Mononuclear cell (primary cell): ENCODE results near the gene DOCK2. TPM values are rescaled to one million over a fixed set of nuclear protein-coding genes. Genes with fewer than 3 reads are reported as not detected.
"Not testable (repeated sequence)": the region's sequence is repeated elsewhere in the genome, so short reads cannot be mapped to it uniquely, and the experiment has no call there.

Experiments
- H3K27me3 ChIP-seq: 2 replicates; pipeline ENCODE4 v1.6.0; 2011; ENCODE audit warnings: low read length, control low read depth; ENCODE audit not compliant: insufficient read depth
- H3K4me1 ChIP-seq: 2 replicates; pipeline ENCODE4 v1.5.1; 2011; ENCODE audit warnings: mild to moderate bottlenecking, low read length, control low read depth; ENCODE audit not compliant: insufficient read depth
- H3K4me3 ChIP-seq: 2 replicates; pipeline ENCODE4 v1.5.1; 2011; ENCODE audit warnings: mild to moderate bottlenecking, low read length, moderate library complexity
- H3K9me3 ChIP-seq: 2 replicates; pipeline ENCODE4 v1.5.1; 2011; ENCODE audit warnings: low read depth, mild to moderate bottlenecking, control low read depth, low read length
- total RNA-seq: library from RNA; depleted of rRNA; stranded (reverse); fragments of >200 nt; gene quantifications from one replicate; pipeline ENCODE4 v1.2.3, GENCODE V29; 2012

The DOCK2 gene
- total RNA-seq, 1 donor, result 244 TPM

GRCh38 chr5:169762338-169763095, 125.4 kb downstream of the DOCK2 start:
- H3K4me3 ChIP-seq, result no peak overlapping the region

GRCh38 chr5:169763376-169764017, 126.4 kb downstream of the DOCK2 start:
- no peaks in the 10 kb centered on the region for H3K27me3 ChIP-seq
- H3K4me1 ChIP-seq, result no peaks in the 10 kb centered on the region
- H3K4me3 ChIP-seq, result no peak overlapping the region
- H3K9me3 ChIP-seq, result no peaks in the 10 kb centered on the region

More at GRCh38 chr5:169762338-169763095, 125.4 kb downstream of the DOCK2 start:
- no peaks in the 10 kb centered on the region for H3K9me3 ChIP-seq
- H3K27me3 ChIP-seq, result no peaks in the 10 kb centered on the region
- H3K4me1 ChIP-seq, result no peaks in the 10 kb centered on the region

GRCh38 chr5:169764018-169764378, 126.9 kb downstream of the DOCK2 start:
- Histone ChIP-seq H3K4me3 (no peak overlapping the region), H3K4me1 (no peaks in the 10 kb centered on the region), H3K9me3 (no peaks in the 10 kb centered on the region), H3K27me3 (no peaks in the 10 kb centered on the region)

- H3K9me3 ChIP-seq, result no peaks in the 10 kb centered on the region
- H3K27me3 ChIP-seq, result no peaks in the 10 kb centered on the region
- H3K4me1 ChIP-seq, result no peaks in the 10 kb centered on the region
- H3K4me3 ChIP-seq, result no peak overlapping the region
Observed at GRCh38 chr5:169765176-169765996, 128.3 kb downstream of the DOCK2 start.

- not testable (repeated sequence) for H3K4me3 ChIP-seq, H3K27me3 ChIP-seq, H3K4me1 ChIP-seq, H3K9me3 ChIP-seq
Observed at GRCh38 chr5:169766943-169767342, 129.9 kb downstream of the DOCK2 start.

- no peak overlapping the region for H3K4me3 ChIP-seq
Observed at GRCh38 chr5:169767938-169768337, 130.9 kb downstream of the DOCK2 start.

GRCh38 chr5:169768416-169768815, 131.3 kb downstream of the DOCK2 start:
- Histone ChIP-seq H3K27me3 (no peaks in the 10 kb centered on the region), H3K4me3 (no peak overlapping the region), H3K4me1 (no peaks in the 10 kb centered on the region), H3K9me3 (no peaks in the 10 kb centered on the region)

More at GRCh38 chr5:169767938-169768337, 130.9 kb downstream of the DOCK2 start:
- no peaks in the 10 kb centered on the region for H3K9me3 ChIP-seq
- no peaks in the 10 kb centered on the region for H3K27me3 ChIP-seq
- no peaks in the 10 kb centered on the region for H3K4me1 ChIP-seq

- Histone ChIP-seq H3K9me3 (no peaks in the 10 kb centered on the region), H3K27me3 (no peaks in the 10 kb centered on the region), H3K4me3 (no peak overlapping the region), H3K4me1 (no peaks in the 10 kb centered on the region)
Observed at GRCh38 chr5:169770109-169770508, 133.0 kb downstream of the DOCK2 start.

- no peaks in the 10 kb centered on the region for H3K4me1 ChIP-seq
- no peaks in the 10 kb centered on the region for H3K9me3 ChIP-seq
- no peaks in the 10 kb centered on the region for H3K27me3 ChIP-seq
- no peak overlapping the region for H3K4me3 ChIP-seq
Observed at GRCh38 chr5:169772256-169772655, 135.2 kb downstream of the DOCK2 start.

- no peaks in the 10 kb centered on the region for H3K4me1 ChIP-seq
- no peaks in the 10 kb centered on the region for H3K27me3 ChIP-seq
- no peaks in the 10 kb centered on the region for H3K9me3 ChIP-seq
- H3K4me3 ChIP-seq, result no peak overlapping the region
Observed at GRCh38 chr5:169772688-169773087, 135.6 kb downstream of the DOCK2 start.

- no peaks in the 10 kb centered on the region for H3K9me3 ChIP-seq
- H3K4me3 ChIP-seq, result no peak overlapping the region
- H3K27me3 ChIP-seq, result no peaks in the 10 kb centered on the region
- peaks cover 8% of the 10 kb centered on the region for H3K4me1 ChIP-seq
Observed at GRCh38 chr5:169777159-169777558, 140.1 kb downstream of the DOCK2 start.

GRCh38 chr5:169778622-169779596, 141.8 kb downstream of the DOCK2 start:
- Histone ChIP-seq H3K4me3 (no peak overlapping the region), H3K9me3 (no peaks in the 10 kb centered on the region), H3K4me1 (peaks cover 8% of the 10 kb centered on the region), H3K27me3 (no peaks in the 10 kb centered on the region)

GRCh38 chr5:169781420-169782345, 144.6 kb downstream of the DOCK2 start:
- H3K4me1 ChIP-seq, result peaks cover 8% of the 10 kb centered on the region
- no peaks in the 10 kb centered on the region for H3K27me3 ChIP-seq
- no peak overlapping the region for H3K4me3 ChIP-seq
- no peaks in the 10 kb centered on the region for H3K9me3 ChIP-seq
